Ishikawa (cell line): ENCODE results near the gene MAPRE3.

Experiments used
- CEBPB ChIP-seq: IDR thresholded peaks from 2 replicates; pipeline ENCODE4 v1.6.1; 2012
- CREB1 ChIP-seq: IDR thresholded peaks from 2 replicates; pipeline ENCODE4 v1.6.1; 2012; ENCODE audit warnings: low read depth
- EP300 ChIP-seq: IDR thresholded peaks from 2 replicates; pipeline ENCODE4 v1.6.1; 2012; ENCODE audit warnings: borderline replicate concordance
- FOXM1 ChIP-seq: IDR thresholded peaks from 2 replicates; pipeline ENCODE4 v1.6.1; 2012; ENCODE audit warnings: low read depth, borderline replicate concordance
- NFIC ChIP-seq: IDR thresholded peaks from 2 replicates; pipeline ENCODE4 v1.6.1; 2012
- RAD21 ChIP-seq: IDR thresholded peaks from 2 replicates; pipeline ENCODE4 v1.6.1; 2012; ENCODE audit warnings: low read depth
- REST ChIP-seq: IDR thresholded peaks from 2 replicates; pipeline ENCODE4 v1.6.1; 2012; ENCODE audit warnings: low read depth, mild to moderate bottlenecking
- TAF1 ChIP-seq: IDR thresholded peaks from 2 replicates; pipeline ENCODE4 v1.6.1; 2012; ENCODE audit warnings: low read depth, mild to moderate bottlenecking
- TCF12 ChIP-seq: IDR thresholded peaks from 2 replicates; pipeline ENCODE4 v1.6.1; 2012; ENCODE audit warnings: low read depth
- TEAD4 ChIP-seq: IDR thresholded peaks from 2 replicates; pipeline ENCODE4 v1.6.1; 2012
- USF1 ChIP-seq: IDR thresholded peaks from 2 replicates; pipeline ENCODE4 v1.6.1; 2012
- YY1 ChIP-seq: IDR thresholded peaks from 2 replicates; pipeline ENCODE4 v1.6.1; 2012; ENCODE audit warnings: low read depth
- ZBTB7A ChIP-seq: IDR thresholded peaks from 2 replicates; pipeline ENCODE4 v1.6.1; 2012; ENCODE audit warnings: low read depth
- TF ChIP-seq, protein P1 (sequence below): IDR thresholded peaks from 2 replicates; pipeline ENCODE4 v1.6.1; 2012

DNA sequence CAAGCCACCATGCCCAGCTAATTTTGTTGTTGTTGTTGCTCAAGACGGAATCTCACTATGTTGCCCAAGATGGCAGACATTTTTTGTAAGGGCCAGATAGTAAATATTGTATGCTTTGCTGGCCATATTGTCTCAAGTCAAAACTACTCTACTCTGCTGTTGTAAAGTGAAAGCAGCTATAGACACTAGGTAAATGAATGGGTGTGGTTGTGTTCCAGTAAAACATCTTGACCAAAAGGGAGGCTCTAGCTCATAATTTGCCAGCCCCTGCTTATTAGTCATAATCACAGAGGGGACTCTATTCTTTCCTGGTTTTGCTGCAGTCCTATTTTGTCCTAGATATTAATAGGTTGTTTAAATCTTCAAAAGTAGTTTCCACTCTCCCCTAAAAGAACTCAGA, 24.5 kb downstream of the MAPRE3 start:
- TF ChIP-seq TAF1 (no peak), RAD21 (no peak), EP300 (no peak), REST (no peak), NFIC (no peak), YY1 (no peak), FOXM1 (no peak), TEAD4 (no peak), USF1 (no peak), ZBTB7A (no peak), TCF12 (no peak), CREB1 (no peak), CEBPB (no peak)
- TF ChIP-seq, protein P1, sequence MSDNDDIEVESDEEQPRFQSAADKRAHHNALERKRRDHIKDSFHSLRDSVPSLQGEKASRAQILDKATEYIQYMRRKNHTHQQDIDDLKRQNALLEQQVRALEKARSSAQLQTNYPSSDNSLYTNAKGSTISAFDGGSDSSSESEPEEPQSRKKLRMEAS: no peak
